Measurements from ENCODE around the gene GRP. TPM values are rescaled to one million over a fixed set of nuclear protein-coding genes. Genes with fewer than 3 reads are reported as not detected.

GRP gene
- total and polyA plus RNA-seq, 4 donors = 3.4 to 40.8 (median 6.8) TPM

- DNase-seq = no peak
- Histone ChIP-seq H3K4me3 (no peak overlapping the region), H3K27ac (ENCODE audit: low read depth in 1 of 2, low read length in 1 of 2) (no peak overlapping the region), H3K27me3 (ENCODE audit: control insufficient read depth in 3 of 3, insufficient read depth in 3 of 3, low read length in 2 of 3) (no peaks in the 10 kb centered on the region), H3K9ac (ENCODE audit: insufficient read depth in 1 of 2, low read length in 2 of 2) (no peak overlapping the region), H3K36me3 (ENCODE audit: control insufficient read depth in 4 of 4, insufficient read depth in 4 of 4, low read length in 4 of 4) (no peaks in the 10 kb centered on the region), H3K9me3 (ENCODE audit: control insufficient read depth in 4 of 4, insufficient read depth in 3 of 4, low read length in 3 of 4) (no peaks in the 10 kb centered on the region), H3K4me1 (ENCODE audit: control insufficient read depth in 5 of 5, insufficient read depth in 5 of 5, low read length in 5 of 5) (no peaks in the 10 kb centered on the region)
- 74 to 82% methylated on average over 3 of the region's 3 CpGs for WGBS, 2 donors
- no peak for ATAC-seq (ENCODE audit: insufficient read depth, low FRiP score)
- no peak for TF ChIP-seq CTCF (IDR thresholded peaks at IDR 0.05; ENCODE audit: control extremely low read depth, extremely low read depth)
These were observed 19.2 kb upstream of the GRP start for GRCh38 chr18:59200787-59201186.

GRCh38 chr18:59202258-59202820 lies 17.6 kb upstream of the GRP start:
- H3K4me3 ChIP-seq = no peak overlapping the region
- H3K36me3 ChIP-seq (ENCODE audit: control insufficient read depth in 4 of 4, insufficient read depth in 4 of 4, low read length in 4 of 4) = no peaks in the 10 kb centered on the region
- H3K9me3 ChIP-seq (ENCODE audit: control insufficient read depth in 4 of 4, insufficient read depth in 3 of 4, low read length in 3 of 4) = no peaks in the 10 kb centered on the region
- H3K27me3 ChIP-seq (ENCODE audit: control insufficient read depth in 3 of 3, insufficient read depth in 3 of 3, low read length in 2 of 3) = no peaks in the 10 kb centered on the region
- no peaks in the 10 kb centered on the region for H3K4me1 ChIP-seq (ENCODE audit: control insufficient read depth in 5 of 5, insufficient read depth in 5 of 5, low read length in 5 of 5)
- H3K9ac ChIP-seq (ENCODE audit: insufficient read depth in 1 of 2, low read length in 2 of 2) = no peak overlapping the region
- no peak for TF ChIP-seq CTCF (IDR thresholded peaks at IDR 0.05; ENCODE audit: control extremely low read depth, extremely low read depth)
- no peak overlapping the region for H3K27ac ChIP-seq (ENCODE audit: low read depth in 1 of 2, low read length in 1 of 2)
- ATAC-seq (ENCODE audit: insufficient read depth, low FRiP score) = no peak
- no peak for DNase-seq

- Histone ChIP-seq H3K4me1 (ENCODE audit: control insufficient read depth in 5 of 5, insufficient read depth in 5 of 5, low read length in 5 of 5) (no peaks in the 10 kb centered on the region), H3K9me3 (ENCODE audit: control insufficient read depth in 4 of 4, insufficient read depth in 3 of 4, low read length in 3 of 4) (peaks cover 0 to 2% (median 0%) of the 10 kb centered on the region in 4 donors), H3K27me3 (ENCODE audit: control insufficient read depth in 3 of 3, insufficient read depth in 3 of 3, low read length in 2 of 3) (no peaks in the 10 kb centered on the region), H3K4me3 (no peak overlapping the region), H3K9ac (ENCODE audit: insufficient read depth in 1 of 2, low read length in 2 of 2) (no peak overlapping the region), H3K27ac (ENCODE audit: low read depth in 1 of 2, low read length in 1 of 2) (no peak overlapping the region), H3K36me3 (ENCODE audit: control insufficient read depth in 4 of 4, insufficient read depth in 4 of 4, low read length in 4 of 4) (no peaks in the 10 kb centered on the region)
- no peak for DNase-seq
- no peak for TF ChIP-seq CTCF (IDR thresholded peaks at IDR 0.05; ENCODE audit: control extremely low read depth, extremely low read depth)
- ATAC-seq (ENCODE audit: insufficient read depth, low FRiP score) = no peak
- WGBS, 2 donors = 66 to 70% methylated on average over 6 of the region's 6 CpGs
These were observed 12.5 kb upstream of the GRP start for GRCh38 chr18:59207506-59207905.

GRCh38 chr18:59208602-59209125 lies 11.3 kb upstream of the GRP start:
- H3K4me1 ChIP-seq (ENCODE audit: control insufficient read depth in 5 of 5, insufficient read depth in 5 of 5, low read length in 5 of 5) = no peaks in the 10 kb centered on the region
- no peak overlapping the region for H3K9ac ChIP-seq (ENCODE audit: insufficient read depth in 1 of 2, low read length in 2 of 2)
- ATAC-seq (ENCODE audit: insufficient read depth, low FRiP score) (no peak), DNase-seq (no peak)
- peaks cover 0 to 2% (median 0%) of the 10 kb centered on the region in 4 donors for H3K9me3 ChIP-seq (ENCODE audit: control insufficient read depth in 4 of 4, insufficient read depth in 3 of 4, low read length in 3 of 4)
- H3K27ac ChIP-seq (ENCODE audit: low read depth in 1 of 2, low read length in 1 of 2) = no peak overlapping the region
- TF ChIP-seq CTCF (IDR thresholded peaks at IDR 0.05; ENCODE audit: control extremely low read depth, extremely low read depth) = no peak
- H3K27me3 ChIP-seq (ENCODE audit: control insufficient read depth in 3 of 3, insufficient read depth in 3 of 3, low read length in 2 of 3) = no peaks in the 10 kb centered on the region
- no peak overlapping the region for H3K4me3 ChIP-seq
- H3K36me3 ChIP-seq (ENCODE audit: control insufficient read depth in 4 of 4, insufficient read depth in 4 of 4, low read length in 4 of 4) = no peaks in the 10 kb centered on the region
- 62 to 73% methylated on average over 6 of the region's 6 CpGs for WGBS, 2 donors
